Heart right ventricle (tissue), 16 donors: ENCODE data around the gene RNF144B. TPM values are rescaled to one million over a fixed set of nuclear protein-coding genes. Genes with fewer than 3 reads are reported as not detected.
A peak's percentile ranks its signal among the peaks of the same experiment; 100 is the strongest.
"Not testable (repeated sequence)": the region's sequence is repeated elsewhere in the genome, so short reads cannot be mapped to it uniquely, and the experiment has no call there.

ENCODE experiments used
- ATAC-seq, 8 donors: fragments of 200-7000 bp; cut with Tn5 transposase; one replicate each; pipeline ENCODE4 v1.9.1; 2020; ENCODE audit warnings: mild to moderate bottlenecking in 8 of 8, moderate library complexity in 8 of 8, moderate number of reproducible peaks in 1 of 8
- DNase-seq, 2 donors: peaks; one replicate each; pipeline ENCODE4 v3.0.0-alpha.2; 2020
- H3K27ac ChIP-seq, 10 donors: fragments of 200-600 bp; sonication (generic) in 2 of 10; one replicate each; pipeline versions ENCODE4 v1.5.0 to v1.8.0; 2020 to 2022; ENCODE audit warnings: mild to moderate bottlenecking in 3 of 10
- H3K27me3 ChIP-seq, 7 donors: fragments of 200-600 bp; one replicate each; pipeline ENCODE4 v1.8.0; 2021 to 2022; ENCODE audit warnings: mild to moderate bottlenecking in 2 of 7
- H3K36me3 ChIP-seq, 9 donors: fragments of 200-600 bp; sonication (generic) in 1 of 9; one replicate each; pipeline versions ENCODE4 v1.5.0 to v1.8.0; 2020 to 2022; ENCODE audit warnings: mild to moderate bottlenecking in 2 of 9
- H3K4me1 ChIP-seq, 9 donors: fragments of 200-600 bp; sonication (generic) in 1 of 9; one replicate each; pipeline versions ENCODE4 v1.5.0 to v1.8.0; 2020 to 2022; ENCODE audit warnings: mild to moderate bottlenecking in 4 of 9
- H3K4me3 ChIP-seq, 10 donors: fragments of 200-600 bp; sonication (generic) in 2 of 10; one replicate each; pipeline versions ENCODE4 v1.5.0 to v1.8.0; 2020 to 2022; ENCODE audit warnings: mild to moderate bottlenecking in 7 of 10, moderate library complexity in 2 of 10
- H3K9me3 ChIP-seq, 11 donors: fragments of 200-600 bp in 10 of 11; sonication (generic) in 2 of 11; one replicate each; pipeline versions ENCODE4 v1.5.0 to v1.8.0; 2013 to 2022; ENCODE audit warnings: mild to moderate bottlenecking in 2 of 11, control low read depth in 1 of 11, moderate library complexity in 1 of 11
- CTCF ChIP-seq, 9 donors: fragments of 200-600 bp; sonication (generic) in 2 of 9; IDR thresholded peaks; one replicate each; pipeline versions ENCODE4 v1.5.0 to v1.8.0; 2021 to 2022; ENCODE audit warnings: antibody characterized with exemption in 9 of 9, mild to moderate bottlenecking in 5 of 9, moderate library complexity in 1 of 9
- WGBS, 2 donors: extraction: QIAGEN DNeasy Blood & Tissue Kit; methylation state at CpG; one replicate each; pipeline ENCODE4 v1.1.7; 2013; ENCODE audit warnings: inconsistent platforms in 1 of 2; 5-methylcytosine and 5-hydroxymethylcytosine counted together
- intact Hi-C, 10 donors: fragments of 100-400 bp; cut with DNase I; formaldehyde crosslinking; loops; one replicate each; pipeline versions ENCODE4 v1.11.1 to v1.14.2; 2022
- polyA plus RNA-seq, 2 donors: library from polyadenylated mRNA; stranded (reverse); fragments of 200-250 nt; gene quantifications; one replicate each; pipeline ENCODE4 v1.2.3, GENCODE V29; 2013
- total RNA-seq, 10 donors: library from RNA; stranded (reverse); fragmentation: NEBNext Ultra II Directional in 3 of 10; extraction: Animal tissue kit (Norgen Biotek cat#: 25700) in 3 of 10; gene quantifications; one replicate each; pipeline versions ENCODE4 v1.2.1 to v1.2.4, GENCODE V29; 2021 to 2023
- donor health status: Arrhythmogenic right ventricular cardiomyopathy.
- donor health status: ischemic (EF 13 %, LVEDD 7.1; RV severe dilation, severe dysfunction).
- donor health status: healthy with polysubstance abuse.
- donor health status: DM: no; HTN: yes; CAD: no.
- donor health status: DM: no; HTN: no; CAD: no.
- donor health status: ischemic (EF 25% LVEDD 6.9; RV normal size, moderate dysfunction).
- donor health status: ischemic (EF 25% LVEDD 5.7; RV mildly dilated, moderate dysfunction).
- donor health status: healthy.
- donor health status: DM: yes; HTN: yes; CAD: no.
- donor health status: Ischemic cardiomyopathy.
- donor health status: ischemic (EF 35%, LVEDD 5.7; RV mildly dilated, moderate dysfunction).
- donor health status: nonischemic (EF 11% LVEDD 7.7; RV severe dilation, severe dysfunction).
- donor health status: DM: yes; HTN: yes; CAD: no.
- donor health status: PGD.
- donor health status: ischemic (EF 29% LVEDD 5.4; RV normal size, mild dysfunction).
- donor health status: nonischemic (EF 23%, LVEDD 6.1; RV moderate dilation, normal function).

The RNF144B gene
- total and polyA plus RNA-seq, 12 donors: 4.6 to 25.5 (median 9.4) TPM

GRCh38 chr6:18400831-18401446 lies 13.8 kb downstream of the RNF144B start:
- intact Hi-C loops: no loop called here
- no peak overlapping the region for H3K4me3 ChIP-seq
- H3K27ac ChIP-seq: peak overlapping the region in 6 of 10 donors; percentile 1 to 82 (median 41)
- DNase-seq: no peak
- WGBS, 2 donors: 92 to 95% methylated on average over 2 of the region's 2 CpGs
- H3K9me3 ChIP-seq: no peaks in the 10 kb centered on the region
- H3K36me3 ChIP-seq: peaks cover 0 to 69% (median 0%) of the 10 kb centered on the region in 9 donors
- no peak for TF ChIP-seq CTCF (IDR thresholded peaks at IDR 0.05)
- H3K4me1 ChIP-seq: peaks cover 0 to 68% (median 15%) of the 10 kb centered on the region in 9 donors
- no peaks in the 10 kb centered on the region for H3K27me3 ChIP-seq
- ATAC-seq: peak in 4 of 8 donors; percentile 50 to 58 (median 56)

- H3K9me3 ChIP-seq, H3K27me3 ChIP-seq, intact Hi-C loops, DNase-seq, H3K4me3 ChIP-seq, ATAC-seq: not testable (repeated sequence)
- 96 to 98% methylated on average over 6 of the region's 6 CpGs for WGBS, 2 donors
- Histone ChIP-seq H3K27ac (peak overlapping the region in 1 of 10 donors; percentile 40), H3K4me1 (peaks cover 0 to 55% (median 13%) of the 10 kb centered on the region in 9 donors), H3K36me3 (peaks cover 0 to 55% (median 0%) of the 10 kb centered on the region in 9 donors)
Observed at GRCh38 chr6:18404965-18405364, 17.8 kb downstream of the RNF144B start.

GRCh38 chr6:18405477-18406293 lies 18.5 kb downstream of the RNF144B start:
- Histone ChIP-seq H3K4me3 (no peak overlapping the region), H3K9me3 (no peaks in the 10 kb centered on the region), H3K4me1 (peaks cover 0 to 50% (median 6%) of the 10 kb centered on the region in 9 donors), H3K27ac (peak overlapping the region in 1 of 10 donors; percentile 40), H3K27me3 (no peaks in the 10 kb centered on the region), H3K36me3 (peaks cover 0 to 48% (median 0%) of the 10 kb centered on the region in 9 donors)
- ATAC-seq (peak in 1 of 8 donors; percentile 50), DNase-seq (no peak)
- 62 to 80% methylated on average over 4 of the region's 4 CpGs for WGBS, 2 donors
- no peak for TF ChIP-seq CTCF (IDR thresholded peaks at IDR 0.05)
- intact Hi-C loops: no loop called here

- Histone ChIP-seq H3K4me3 (no peak overlapping the region), H3K27ac (peak overlapping the region in 1 of 10 donors; percentile 6), H3K27me3 (no peaks in the 10 kb centered on the region), H3K9me3 (no peaks in the 10 kb centered on the region), H3K4me1 (peaks cover 0 to 49% (median 0%) of the 10 kb centered on the region in 9 donors), H3K36me3 (peaks cover 0 to 41% (median 0%) of the 10 kb centered on the region in 9 donors)
- TF ChIP-seq CTCF (IDR thresholded peaks at IDR 0.05): no peak
- intact Hi-C loops: no loop called here
- WGBS, 2 donors: 87 to 97% methylated on average over 4 of the region's 4 CpGs
- DNase-seq (no peak), ATAC-seq (no peak)
Observed at GRCh38 chr6:18406955-18407749, 20.0 kb downstream of the RNF144B start.

- WGBS, 2 donors: 93 to 97% methylated on average over 11 of the region's 11 CpGs
- DNase-seq, H3K27me3 ChIP-seq, H3K9me3 ChIP-seq, ATAC-seq, H3K27ac ChIP-seq, H3K4me3 ChIP-seq, intact Hi-C loops: not testable (repeated sequence)
- H3K36me3 ChIP-seq: peaks cover 0 to 21% (median 0%) of the 10 kb centered on the region in 9 donors
- H3K4me1 ChIP-seq: peaks cover 0 to 53% (median 0%) of the 10 kb centered on the region in 9 donors
Observed at GRCh38 chr6:18409602-18410001, 22.5 kb downstream of the RNF144B start.
